GM21390 (cell line): ENCODE results near the gene KRTAP5-9.
"Not testable (repeated sequence)": the region's sequence is repeated elsewhere in the genome, so short reads cannot be mapped to it uniquely, and the experiment has no call there.

Experiments used
- ATAC-seq: cut with Tn5 transposase; IDR thresholded peaks from one replicate; pipeline ENCODE4 v1.9.1; 2021; ENCODE audit not compliant: unreplicated experiment

KRTAP5-9 gene

GRCh38 chr11:71581826-71582225 lies 33.6 kb downstream of the KRTAP5-9 start:
- ATAC-seq = no peak

DNA sequence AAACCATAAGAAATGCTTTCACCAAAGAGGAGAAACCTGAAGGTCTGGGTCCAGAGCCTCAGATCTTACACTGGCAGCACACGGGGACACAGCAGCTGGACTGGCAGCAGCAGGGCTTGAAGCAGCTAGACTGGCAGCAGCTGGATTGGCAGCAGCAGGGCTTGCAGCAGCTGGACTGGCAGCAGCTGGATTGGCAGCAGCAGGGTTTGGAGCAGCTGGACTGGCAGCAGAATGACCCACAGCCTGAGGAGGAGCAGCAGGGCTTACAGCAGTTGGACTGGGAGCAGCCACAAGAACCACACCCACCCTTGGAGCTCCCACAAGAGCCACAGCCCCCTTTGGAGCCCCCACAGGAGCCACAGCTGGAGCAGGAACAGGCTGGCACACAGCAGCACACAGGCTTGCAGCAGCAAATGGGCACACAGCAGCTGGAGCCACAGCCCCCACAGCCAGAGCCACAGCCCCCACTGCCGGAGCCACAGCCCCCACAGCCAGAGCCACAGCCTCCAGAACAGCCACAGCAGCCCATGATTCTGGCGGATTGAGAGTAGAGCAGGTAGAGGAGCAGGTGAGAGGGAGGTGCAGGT lies 34.2 kb downstream of the KRTAP5-9 start, which contains the start of gene KRTAP5-11:
TSS of gene KRTAP5-11 (minus strand) at position 567 of the 587 bp plus-strand sequence. CDS start at position 529, 38 bp downstream.
- ATAC-seq = no peak

GRCh38 chr11:71582969-71583368 lies 34.7 kb downstream of the KRTAP5-9 start:
- not testable (repeated sequence) for ATAC-seq

- ATAC-seq = not testable (repeated sequence)
Measured at GRCh38 chr11:71585673-71586072, 37.5 kb downstream of the KRTAP5-9 start.

- ATAC-seq = not testable (repeated sequence)
Measured at GRCh38 chr11:71588314-71588713, 40.1 kb downstream of the KRTAP5-9 start.

- not testable (repeated sequence) for ATAC-seq
Measured at GRCh38 chr11:71588822-71589545, 40.8 kb downstream of the KRTAP5-9 start.

GRCh38 chr11:71589546-71589920 lies 41.3 kb downstream of the KRTAP5-9 start:
- not testable (repeated sequence) for ATAC-seq
